OCI-LY7 (cell line): ENCODE results near the gene ANKH. TPM values are rescaled to one million over a fixed set of nuclear protein-coding genes. Genes with fewer than 3 reads are reported as not detected.
A peak's percentile ranks its signal among the peaks of the same experiment; 100 is the strongest.

Source experiments
- BruUV-seq: library from RNA; stranded (reverse); fragments of 400-500 nt; replicated peaks from 2 replicates; lab custom pipeline; 2021; lab: Mats Ljungman, UMichigan
- CTCF ChIA-PET: fragments of 300-600 bp; sonication (Branson Sonifier 250); formaldehyde crosslinking; loops from one replicate; lab custom pipeline; 2022; ENCODE audit warnings: antibody characterized with exemption; ENCODE audit not compliant: unreplicated experiment; lab: Charles Lee
- POLR2A ChIA-PET: fragments of 300-600 bp; sonication (Branson Sonifier 250); formaldehyde crosslinking; loops from one replicate; lab custom pipeline; 2022; ENCODE audit warnings: antibody characterized with exemption; lab: Charles Lee
- DNase-seq: peaks from one replicate; pipeline ENCODE4 v3.0.0-alpha.2; 2015; ENCODE audit warnings: low spot score
- H2AFZ ChIP-seq: fragments of 200-600 bp; sonication (generic), shearing (Covaris generic); 2 replicates; pipeline ENCODE4 v1.6.1; 2014; ENCODE audit warnings: mild to moderate bottlenecking, antibody characterized with exemption, low read length, moderate library complexity
- H3K27ac ChIP-seq: fragments of 200-600 bp; sonication (generic); 2 replicates; pipeline ENCODE4 v1.5.1; 2014; ENCODE audit warnings: mixed run types, low read depth, mild to moderate bottlenecking, moderate library complexity, low read length, inconsistent platforms; ENCODE audit not compliant: poor library complexity, severe bottlenecking
- H3K36me3 ChIP-seq: fragments of 200-600 bp; sonication (generic); 2 replicates; pipeline ENCODE4 v1.6.1; 2014; ENCODE audit warnings: mild to moderate bottlenecking, antibody characterized with exemption, low read length, moderate library complexity, mixed read lengths; ENCODE audit not compliant: insufficient read depth
- H3K4me1 ChIP-seq: fragments of 200-600 bp; sonication (generic); 2 replicates; pipeline ENCODE4 v1.5.1; 2014; ENCODE audit warnings: mild to moderate bottlenecking, low read length; ENCODE audit not compliant: insufficient read depth, poor library complexity, severe bottlenecking
- H3K4me2 ChIP-seq: fragments of 200-600 bp; sonication (generic); 2 replicates; pipeline ENCODE4 v1.6.1; 2014; ENCODE audit warnings: mild to moderate bottlenecking, low read length
- H3K4me3 ChIP-seq: fragments of 200-600 bp; sonication (generic); 2 replicates; pipeline ENCODE4 v1.5.1; 2014; ENCODE audit warnings: mild to moderate bottlenecking, low read depth, low read length; ENCODE audit not compliant: poor library complexity, severe bottlenecking
- H3K79me2 ChIP-seq: fragments of 200-600 bp; sonication (generic); 2 replicates; pipeline ENCODE4 v1.6.1; 2016; ENCODE audit warnings: low read depth, mild to moderate bottlenecking, low read length, moderate library complexity, mixed read lengths; ENCODE audit not compliant: insufficient read depth
- H3K9me2 ChIP-seq: fragments of 200-600 bp; sonication (generic); 2 replicates; pipeline ENCODE4 v1.6.1; 2016; ENCODE audit warnings: mild to moderate bottlenecking, low read length, mixed read lengths; ENCODE audit not compliant: insufficient read depth
- H3K9me3 ChIP-seq: fragments of 200-600 bp; sonication (generic); 2 replicates; pipeline ENCODE4 v1.6.1; 2014; ENCODE audit warnings: mild to moderate bottlenecking, mixed run types, low read length, mixed read lengths
- H4K20me1 ChIP-seq: fragments of 200-600 bp; sonication (generic); 2 replicates; pipeline ENCODE4 v1.6.1; 2014; ENCODE audit warnings: mild to moderate bottlenecking, antibody characterized with exemption, low read length, moderate library complexity, mixed read lengths; ENCODE audit not compliant: insufficient read depth
- CTCF ChIP-seq: fragments of 200-600 bp; sonication (generic); conservative IDR thresholded peaks from 2 replicates; pipeline ENCODE4 v1.5.1; 2014; ENCODE audit warnings: mild to moderate bottlenecking, antibody characterized with exemption, low read length, moderate library complexity, mixed read lengths
- EZH2phosphoT487 ChIP-seq: fragments of 200-600 bp; sonication (generic); IDR thresholded peaks from 2 replicates; pipeline ENCODE4 v1.6.1; 2018; ENCODE audit warnings: low read depth, borderline replicate concordance, mild to moderate bottlenecking, mixed run types, antibody characterized with exemption, low read length, moderate library complexity, mixed read lengths
- intact Hi-C: fragments of 100-400 bp; cut with micrococcal nuclease; formaldehyde crosslinking; loops from one replicate; pipeline ENCODE4 v1.10.0; 2022; ENCODE audit not compliant: unreplicated experiment
- total RNA-seq, 2 experiments: library from RNA; depleted of rRNA in 1 of 2; stranded (reverse); fragments of >200 nt in 1 of 2; shearing (Covaris generic) in 1 of 2; gene quantifications; 2 replicates each; pipeline ENCODE4 v1.2.3, GENCODE V29; 2014 to 2022

The ANKH gene
- total RNA-seq, 2 experiments from 2014 or later = 23.1 to 80.4 TPM

GRCh38 chr5:14864181-14864812 lies 7.3 kb downstream of the ANKH start:
- no TSS peak for BruUV-seq
- Histone ChIP-seq H3K79me2 (peaks cover 59% of the 10 kb centered on the region), H3K4me2 (no peak overlapping the region), H3K27ac (no peak overlapping the region), H3K9me3 (no peaks in the 10 kb centered on the region), H4K20me1 (peaks cover 25% of the 10 kb centered on the region), H3K36me3 (no peaks in the 10 kb centered on the region), H3K4me3 (no peak overlapping the region), H3K9me2 (no peaks in the 10 kb centered on the region), H3K4me1 (peaks cover 8% of the 10 kb centered on the region), H2AFZ (no peak overlapping the region)
- intact Hi-C loops = no loop called here
- POLR2A ChIA-PET = no interaction called here
- TF ChIP-seq CTCF (no peak), EZH2phosphoT487 (no peak)
- DNase-seq = no peak
- CTCF ChIA-PET = no interaction called here

- no peak overlapping the region for H3K4me3 ChIP-seq
- H4K20me1 ChIP-seq = peaks cover 22% of the 10 kb centered on the region
- H3K4me2 ChIP-seq = 0 out of 2 replicates have a peak overlapping the region, but pooled peaks have one; percentile 2
- POLR2A ChIA-PET = interaction anchor here (0.7 to 1.6 kb wide), 2 partner anchors 8 to 23 kb away, joined by 3 read pairs; no protein-coding TSS in a partner anchor
- H3K9me3 ChIP-seq = no peaks in the 10 kb centered on the region
- intact Hi-C loops = no loop called here
- peaks cover 56% of the 10 kb centered on the region for H3K79me2 ChIP-seq
- H2AFZ ChIP-seq = no peak overlapping the region
- no peak for TF ChIP-seq EZH2phosphoT487
- H3K27ac ChIP-seq = no peak overlapping the region
- no peaks in the 10 kb centered on the region for H3K36me3 ChIP-seq
- CTCF ChIA-PET = no interaction called here
- no peak for DNase-seq
- no peaks in the 10 kb centered on the region for H3K9me2 ChIP-seq
- BruUV-seq = no TSS peak
- peaks cover 3% of the 10 kb centered on the region for H3K4me1 ChIP-seq
Observed at GRCh38 chr5:14863105-14863504, 8.5 kb downstream of the ANKH start.

- H3K79me2 ChIP-seq = peaks cover 40% of the 10 kb centered on the region
- H3K4me1 ChIP-seq = peaks cover 3% of the 10 kb centered on the region
- no peak for DNase-seq
- POLR2A ChIA-PET = interaction anchor here (0.7 kb wide), 1 partner anchor 114 kb away, joined by 4 read pairs; no protein-coding TSS in a partner anchor
- no peak overlapping the region for H3K4me3 ChIP-seq
- H4K20me1 ChIP-seq = peaks cover 28% of the 10 kb centered on the region
- TF ChIP-seq CTCF (no peak), EZH2phosphoT487 (no peak)
- no peaks in the 10 kb centered on the region for H3K9me2 ChIP-seq
- intact Hi-C loops = no loop called here
- H2AFZ ChIP-seq = no peak overlapping the region
- CTCF ChIA-PET = no interaction called here
- H3K27ac ChIP-seq = no peak overlapping the region
- BruUV-seq = no TSS peak
- H3K4me2 ChIP-seq = no peak overlapping the region
- H3K9me3 ChIP-seq = no peaks in the 10 kb centered on the region
- no peaks in the 10 kb centered on the region for H3K36me3 ChIP-seq
Observed at GRCh38 chr5:14861123-14861765, 10.3 kb downstream of the ANKH start.
